ENCODE measurements around the gene TCEA2.
"Not testable (repeated sequence)": the region's sequence is repeated elsewhere in the genome, so short reads cannot be mapped to it uniquely, and the experiment has no call there.

Gene TCEA2

GRCh38 chr20:64080013-64080812, 17.2 kb downstream of the TCEA2 start, which contains the start of gene OPRL1:
Gene OPRL1, plus strand, starts transcription at chr20:64080082. Its CDS starts 12,639 bp downstream, at chr20:64092721.
- DNase-seq, result no peak

GRCh38 chr20:64080813-64081623, 18.0 kb downstream of the TCEA2 start:
- no peak for DNase-seq

GRCh38 chr20:64081624-64081964, 18.6 kb downstream of the TCEA2 start:
- DNase-seq, result no peak

DNA sequence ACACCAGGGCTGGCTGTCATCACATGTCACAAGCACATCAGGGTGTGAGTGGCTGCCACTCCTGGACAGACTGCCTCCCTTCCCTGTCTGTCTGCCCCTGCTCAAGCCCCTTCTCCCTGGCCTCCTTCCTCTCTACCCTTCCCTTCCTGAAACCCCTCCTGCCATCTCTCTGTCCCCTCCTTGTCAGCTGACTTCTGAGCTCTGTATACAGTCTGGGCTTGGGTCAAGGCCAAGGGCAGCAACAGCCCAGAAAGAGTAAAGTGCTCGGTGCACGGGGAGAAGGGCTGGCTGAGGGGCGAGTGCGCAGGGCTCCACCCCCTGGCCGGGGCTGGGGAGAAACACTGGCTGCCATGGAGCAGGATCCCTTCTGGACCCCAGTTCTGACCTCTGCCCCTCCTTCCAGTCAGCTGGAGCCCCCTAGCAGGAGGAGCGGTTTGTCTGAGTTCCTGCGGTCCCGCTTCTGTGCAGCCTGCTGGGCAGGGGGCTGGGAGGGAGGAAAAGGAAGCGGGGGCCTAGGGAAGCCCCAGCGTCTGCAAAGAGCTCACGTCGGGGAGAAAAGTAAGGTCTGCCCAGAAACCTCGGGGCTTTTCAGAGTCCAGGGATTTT, 19.2 kb downstream of the TCEA2 start:
- DNase-seq, result peak; percentile 27

DNA sequence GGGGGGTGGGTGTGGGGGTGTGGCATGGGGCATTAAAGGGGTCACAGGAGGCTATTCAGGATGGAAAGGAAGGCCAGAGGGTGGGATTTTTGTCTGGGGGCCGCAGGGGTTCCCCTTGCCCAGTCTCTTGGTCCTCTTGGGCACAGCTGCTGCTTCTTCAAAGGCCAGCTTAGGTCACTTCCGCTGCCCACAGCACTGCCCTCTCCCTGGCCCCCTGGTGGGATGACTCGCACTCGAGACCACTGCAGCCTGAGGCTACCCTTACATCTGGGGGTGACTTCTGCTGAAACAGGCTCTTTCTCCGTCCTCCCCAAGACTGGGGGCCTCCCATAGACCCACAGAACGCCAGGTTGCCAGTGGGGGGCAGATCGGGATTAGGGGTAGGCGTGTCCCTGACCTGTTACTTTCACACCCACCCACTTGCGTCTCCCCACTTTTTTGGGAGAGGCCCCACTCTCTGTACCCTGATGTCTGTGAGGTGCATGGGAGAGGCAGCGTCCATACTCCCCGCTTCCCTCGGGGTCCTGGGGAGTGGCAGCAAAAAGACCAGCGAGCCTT, 19.9 kb downstream of the TCEA2 start:
- DNase-seq, result no peak

DNA sequence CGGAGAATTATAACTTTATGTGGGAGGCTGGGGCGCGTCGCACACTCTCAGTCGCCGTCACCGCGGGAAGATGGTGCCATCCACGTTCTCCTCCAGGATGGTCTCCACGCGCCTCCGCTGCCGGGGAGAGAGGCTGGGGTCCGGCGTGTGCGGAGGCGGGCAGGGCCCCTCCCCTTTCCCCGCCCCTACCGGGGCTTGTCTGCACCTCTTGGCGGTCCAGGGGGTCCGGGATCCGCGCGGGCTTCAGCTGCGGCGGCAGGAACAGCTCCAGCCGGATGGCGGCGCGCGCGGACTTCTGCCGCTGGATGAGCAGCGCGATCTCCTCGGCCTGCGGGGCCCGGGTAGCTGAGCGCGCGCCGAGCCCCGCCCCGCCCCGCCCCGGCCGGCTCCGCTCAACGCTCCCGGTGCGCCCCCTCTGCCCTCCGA, 20.4 kb downstream of the TCEA2 start:
- DNase-seq, result peak; percentile 76

DNA sequence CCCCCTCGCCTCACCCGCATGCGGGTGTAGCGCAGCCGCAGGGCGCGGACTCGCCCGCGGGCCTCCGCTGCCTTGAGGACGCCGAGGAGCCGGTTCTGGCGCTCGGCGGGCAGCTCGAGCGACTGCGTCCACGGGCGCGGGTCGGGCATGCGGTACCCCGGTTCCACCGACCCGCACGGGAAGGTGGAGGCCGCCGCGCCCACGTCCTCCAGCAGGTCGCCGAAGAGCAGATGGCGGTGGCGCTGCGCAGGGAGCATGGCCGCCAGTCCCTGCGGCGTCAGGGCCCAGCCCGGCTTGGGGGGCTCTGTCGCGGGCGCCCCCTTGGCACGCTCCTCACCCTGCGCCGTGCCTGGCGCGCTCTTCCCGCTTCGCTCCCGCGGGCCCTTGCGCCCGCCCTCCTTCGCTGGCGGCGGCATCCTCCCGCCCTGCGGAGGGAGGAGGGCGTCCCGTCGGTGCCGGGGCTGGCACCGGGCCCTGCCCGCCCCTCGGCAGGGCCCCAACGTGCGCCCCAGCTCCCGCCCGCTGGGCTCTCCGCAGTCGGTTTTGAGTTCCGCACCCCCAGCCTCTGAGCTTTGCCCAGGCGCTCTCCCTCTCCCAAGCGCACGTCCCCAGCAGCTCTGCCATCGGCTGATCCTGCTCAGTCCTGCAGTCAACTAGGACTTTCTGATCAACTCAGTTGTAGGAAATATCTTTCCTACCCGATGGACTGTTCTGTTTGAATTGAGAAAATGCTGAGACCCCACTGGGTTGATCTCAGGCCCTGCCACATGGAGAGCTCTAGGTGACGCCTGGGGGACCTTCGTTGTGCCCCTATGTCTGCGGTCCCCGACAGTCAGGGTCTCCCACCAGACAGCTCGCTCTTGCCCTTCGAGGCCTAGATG, 21.0 kb downstream of the TCEA2 start, which contains the start of gene LKAAEAR1:
TSS of gene LKAAEAR1 (minus strand) at position 595 of the 881 bp plus-strand sequence. CDS start at position 416, 179 bp downstream.
- no peak for DNase-seq

DNA sequence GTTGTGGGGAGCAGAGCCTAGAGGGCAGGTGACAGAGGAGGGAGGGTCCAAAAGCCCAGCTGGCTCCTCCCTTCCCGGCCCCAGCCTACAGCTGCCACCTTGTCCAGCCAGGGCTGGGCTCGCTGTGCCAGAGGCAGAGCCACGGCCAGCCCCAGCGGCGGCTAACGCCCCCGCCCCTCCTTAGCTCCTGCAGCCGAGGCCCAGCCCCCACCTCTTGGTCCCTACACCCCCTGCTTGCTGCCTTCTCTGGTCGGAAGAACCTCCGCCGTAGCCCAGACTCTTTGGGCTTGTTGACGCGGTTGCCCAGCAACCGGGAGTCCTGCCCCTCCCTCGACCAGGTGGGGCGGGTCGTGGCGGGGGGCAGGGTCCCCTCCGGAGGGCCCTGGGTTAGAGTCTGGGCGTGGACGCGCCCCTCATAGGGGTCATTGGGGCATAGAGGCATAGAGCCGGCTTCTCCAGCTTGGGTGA, 21.7 kb downstream of the TCEA2 start:
- DNase-seq, result no peak

GRCh38 chr20:64086801-64087200, 23.8 kb downstream of the TCEA2 start:
- DNase-seq, result no peak

DNA sequence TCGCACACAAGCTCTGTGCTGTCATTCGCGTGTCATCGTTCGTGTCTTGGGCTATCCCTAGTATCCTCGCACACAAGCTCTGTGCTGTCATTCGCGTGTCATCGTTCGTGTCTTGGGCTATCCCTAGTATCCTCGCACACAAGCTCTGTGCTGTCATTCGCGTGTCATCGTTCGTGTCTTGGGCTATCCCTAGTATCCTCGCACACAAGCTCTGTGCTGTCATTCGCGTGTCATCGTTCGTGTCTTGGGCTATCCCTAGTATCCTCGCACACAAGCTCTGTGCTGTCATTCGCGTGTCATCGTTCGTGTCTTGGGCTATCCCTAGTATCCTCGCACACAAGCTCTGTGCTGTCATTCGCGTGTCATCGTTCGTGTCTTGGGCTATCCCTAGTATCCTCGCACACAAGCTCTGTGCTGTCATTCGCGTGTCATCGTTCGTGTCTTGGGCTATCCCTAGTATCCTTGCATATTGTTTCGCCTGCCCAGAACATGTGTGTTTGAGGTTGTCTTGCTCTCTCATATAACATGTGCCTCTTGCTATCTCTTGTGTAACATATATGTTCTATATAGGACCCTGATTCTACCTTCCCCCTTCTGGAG, 24.3 kb downstream of the TCEA2 start:
- DNase-seq, result not testable (repeated sequence)

DNA sequence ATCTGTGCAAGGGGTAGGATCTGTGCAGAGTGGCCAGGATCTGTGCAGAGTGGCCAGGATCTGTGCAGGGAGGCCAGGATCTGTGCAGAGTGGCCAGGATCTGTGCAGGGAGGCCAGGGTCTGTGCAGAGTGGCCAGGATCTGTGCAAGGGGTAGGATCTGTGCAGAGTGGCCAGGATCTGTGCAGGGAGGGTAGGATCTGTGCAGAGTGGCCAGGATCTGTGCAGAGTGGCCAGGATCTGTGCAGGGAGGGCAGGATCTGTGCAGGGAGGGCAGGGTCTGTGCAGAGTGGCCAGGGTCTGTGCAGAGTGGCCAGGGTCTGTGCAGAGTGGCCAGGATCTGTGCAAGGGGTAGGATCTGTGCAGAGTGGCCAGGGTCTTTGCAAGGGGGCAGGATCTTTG, 25.6 kb downstream of the TCEA2 start:
- DNase-seq, result not testable (repeated sequence)

DNA sequence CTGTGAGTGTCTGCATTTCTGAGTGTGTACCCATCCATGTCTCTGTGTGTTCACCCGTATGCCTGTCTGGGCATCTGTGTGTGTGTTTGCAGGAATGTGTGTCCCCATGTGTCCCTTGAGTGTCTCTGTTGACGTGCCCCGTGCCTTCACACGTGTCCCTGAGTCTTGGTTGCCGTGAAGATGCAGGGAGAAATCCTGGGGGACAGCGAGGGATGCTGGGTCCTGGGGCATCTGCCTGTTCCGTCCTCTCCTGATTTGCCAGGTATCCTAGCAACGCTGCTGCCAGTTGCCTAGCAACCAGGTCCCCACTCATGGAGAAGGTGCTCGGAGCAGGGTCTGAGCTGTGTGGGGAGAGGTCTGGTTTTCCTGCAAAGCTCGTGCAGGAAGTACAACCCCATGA, 27.2 kb downstream of the TCEA2 start:
- DNase-seq, result no peak

DNA sequence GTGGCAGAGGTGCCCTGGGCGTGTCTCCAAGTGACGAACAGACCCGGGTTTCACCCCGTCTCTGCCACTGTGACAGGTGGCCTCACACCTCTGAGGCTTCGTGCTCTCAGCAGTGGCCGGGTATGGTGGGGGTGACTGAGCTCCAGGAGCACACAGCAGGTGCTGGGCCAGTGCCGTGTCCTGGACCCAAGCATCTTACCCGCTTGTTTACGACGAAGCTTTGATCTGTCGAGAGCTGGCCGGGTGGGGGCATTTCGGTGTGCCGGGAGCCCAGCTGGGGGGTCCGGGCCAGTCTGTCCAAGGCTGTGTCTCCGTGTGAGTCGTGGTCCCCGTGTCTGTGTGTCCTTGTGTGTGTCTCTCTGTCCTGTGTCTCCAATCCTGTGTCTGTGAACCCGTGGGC, 28.3 kb downstream of the TCEA2 start:
- DNase-seq, result no peak

GRCh38 chr20:64091770-64092169, 28.8 kb downstream of the TCEA2 start:
- no peak for DNase-seq

- no peak for DNase-seq
Observed at GRCh38 chr20:64092258-64093012, 29.4 kb downstream of the TCEA2 start.

DNA sequence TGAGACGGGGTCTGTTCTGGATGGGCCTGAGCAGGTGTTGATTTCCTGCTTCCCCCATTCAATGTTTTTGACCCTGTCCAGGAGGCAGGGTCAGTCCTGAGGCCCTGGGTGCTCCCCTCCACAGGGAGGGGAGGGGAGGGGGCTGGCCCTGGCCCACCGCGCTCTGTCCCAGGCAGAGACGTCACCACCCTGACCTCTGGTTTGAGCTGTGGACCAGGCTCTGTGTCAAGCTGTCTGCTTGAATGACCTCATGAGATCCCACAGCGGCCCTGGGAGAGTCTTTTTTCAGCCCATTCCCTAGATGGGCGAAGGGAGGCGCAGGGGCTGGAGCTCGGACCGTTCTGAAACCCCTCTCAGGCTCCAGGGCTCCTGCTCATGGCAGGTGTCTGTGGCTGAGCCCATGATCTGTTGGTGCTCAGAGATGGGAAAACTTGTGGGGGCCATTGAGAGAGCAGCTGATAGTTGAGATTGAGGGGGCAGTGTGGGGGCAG, 30.1 kb downstream of the TCEA2 start:
- no peak for DNase-seq

- no peak for DNase-seq
Observed at GRCh38 chr20:64095455-64095854, 32.5 kb downstream of the TCEA2 start.

- DNase-seq, result no peak
Observed at GRCh38 chr20:64095927-64096326, 32.9 kb downstream of the TCEA2 start.

DNA sequence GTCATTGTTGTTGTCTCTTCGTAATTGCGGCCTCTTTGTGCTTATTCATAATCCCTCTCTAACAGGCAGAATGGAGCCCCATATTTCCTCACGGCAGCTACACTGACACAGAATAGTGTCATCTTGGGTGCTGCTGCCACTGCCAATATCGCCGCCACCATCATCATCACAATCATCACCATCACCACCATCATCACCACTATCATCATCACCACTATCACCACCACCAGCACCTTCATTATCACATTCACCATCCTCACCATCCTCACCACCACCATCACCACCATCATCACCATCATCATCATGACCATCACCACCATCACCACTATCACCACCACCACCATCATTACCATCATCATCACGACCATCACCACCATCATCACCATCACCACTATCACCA, 33.5 kb downstream of the TCEA2 start:
- DNase-seq, result no peak

- no peak for DNase-seq
Observed at GRCh38 chr20:64098471-64099013, 35.5 kb downstream of the TCEA2 start.

Data from OCI-M1 (cell line).